Measurements from ENCODE around the gene MISP. TPM values are rescaled to one million over a fixed set of nuclear protein-coding genes. Genes with fewer than 3 reads are reported as not detected.

MISP gene
- total and polyA plus RNA-seq, 2 of the 13 experiments (the other 11 are each of a cell fraction or from before 2014, with no cell fraction given), result 0.67 to 1.3 TPM

DNA sequence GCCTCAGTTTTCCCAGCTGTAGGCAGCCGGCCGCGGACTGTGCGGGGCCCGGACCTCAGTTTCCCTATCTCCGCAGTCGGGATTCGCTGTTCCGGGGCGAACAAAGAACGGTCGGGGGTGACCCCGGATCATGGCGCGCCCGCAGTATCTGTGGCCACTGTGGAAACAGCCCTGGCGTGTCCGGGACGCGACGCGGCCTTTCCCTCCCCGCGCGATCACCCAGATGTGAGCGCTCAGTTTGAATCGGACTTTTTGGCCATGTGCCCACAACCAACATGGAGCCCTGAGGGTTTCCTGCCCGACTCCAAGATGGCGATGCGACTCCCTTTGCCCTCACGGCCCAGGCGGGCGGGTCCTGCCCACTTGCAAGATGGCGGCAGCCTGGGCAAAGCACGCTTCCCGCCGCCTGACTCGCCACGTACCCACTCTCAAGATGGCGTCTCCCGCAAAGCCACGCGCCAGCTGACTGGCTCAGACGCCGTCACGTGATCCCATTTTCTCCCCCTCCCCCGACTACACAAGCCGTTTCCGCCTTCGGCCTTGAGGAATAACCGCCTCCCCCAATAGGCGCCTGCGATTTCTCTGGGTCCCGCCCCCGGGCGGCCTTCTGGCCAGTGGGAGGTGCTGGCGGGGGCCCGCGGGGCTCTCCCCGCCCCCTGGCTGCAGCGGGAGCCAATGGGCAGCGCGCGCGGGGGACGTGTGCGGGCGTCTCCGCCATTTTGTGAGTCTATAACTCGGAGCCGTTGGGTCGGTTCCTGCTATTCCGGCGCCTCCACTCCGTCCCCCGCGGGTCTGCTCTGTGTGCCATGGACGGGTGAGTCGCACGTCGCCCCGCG lies 46.0 kb downstream of the MISP start, which contains the start of gene PTBP1 (continued):
- TF ChIP-seq, protein P1, sequence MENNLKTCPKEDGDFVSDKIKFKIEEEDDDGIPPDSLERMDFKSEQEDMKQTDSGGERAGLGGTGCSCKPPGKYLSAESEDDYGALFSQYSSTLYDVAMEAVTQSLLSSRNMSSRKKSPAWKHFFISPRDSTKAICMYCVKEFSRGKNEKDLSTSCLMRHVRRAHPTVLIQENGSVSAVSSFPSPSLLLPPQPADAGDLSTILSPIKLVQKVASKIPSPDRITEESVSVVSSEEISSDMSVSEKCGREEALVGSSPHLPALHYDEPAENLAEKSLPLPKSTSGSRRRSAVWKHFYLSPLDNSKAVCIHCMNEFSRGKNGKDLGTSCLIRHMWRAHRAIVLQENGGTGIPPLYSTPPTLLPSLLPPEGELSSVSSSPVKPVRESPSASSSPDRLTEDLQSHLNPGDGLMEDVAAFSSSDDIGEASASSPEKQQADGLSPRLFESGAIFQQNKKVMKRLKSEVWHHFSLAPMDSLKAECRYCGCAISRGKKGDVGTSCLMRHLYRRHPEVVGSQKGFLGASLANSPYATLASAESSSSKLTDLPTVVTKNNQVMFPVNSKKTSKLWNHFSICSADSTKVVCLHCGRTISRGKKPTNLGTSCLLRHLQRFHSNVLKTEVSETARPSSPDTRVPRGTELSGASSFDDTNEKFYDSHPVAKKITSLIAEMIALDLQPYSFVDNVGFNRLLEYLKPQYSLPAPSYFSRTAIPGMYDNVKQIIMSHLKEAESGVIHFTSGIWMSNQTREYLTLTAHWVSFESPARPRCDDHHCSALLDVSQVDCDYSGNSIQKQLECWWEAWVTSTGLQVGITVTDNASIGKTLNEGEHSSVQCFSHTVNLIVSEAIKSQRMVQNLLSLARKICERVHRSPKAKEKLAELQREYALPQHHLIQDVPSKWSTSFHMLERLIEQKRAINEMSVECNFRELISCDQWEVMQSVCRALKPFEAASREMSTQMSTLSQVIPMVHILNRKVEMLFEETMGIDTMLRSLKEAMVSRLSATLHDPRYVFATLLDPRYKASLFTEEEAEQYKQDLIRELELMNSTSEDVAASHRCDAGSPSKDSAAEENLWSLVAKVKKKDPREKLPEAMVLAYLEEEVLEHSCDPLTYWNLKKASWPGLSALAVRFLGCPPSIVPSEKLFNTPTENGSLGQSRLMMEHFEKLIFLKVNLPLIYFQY (CRISPR knock-in tag; IDR thresholded peaks at IDR 0.05; ENCODE audit: borderline replicate concordance), result peak; percentile 50; the same call in 1 of the 2 replicates
- TF ChIP-seq STAG1 (CRISPR knock-in tag; IDR thresholded peaks at IDR 0.05) (peak; percentile 4; the same call in 1 of the 2 replicates), CCDC6 (CRISPR knock-in tag; IDR thresholded peaks at IDR 0.05) (peak; percentile 78; the same call in 1 of the 2 replicates), HOXA5 (CRISPR knock-in tag; IDR thresholded peaks at IDR 0.05) (peak; percentile 61; the same call in 1 of the 2 replicates), POGK (CRISPR knock-in tag; conservative IDR thresholded peaks at IDR 0.05) (0 out of 2 replicates have a peak, but pooled peaks have one; percentile 31), ZNF879 (CRISPR knock-in tag; IDR thresholded peaks at IDR 0.05) (no peak), SOX13 (IDR thresholded peaks at IDR 0.05) (no peak), SOX13 (CRISPR knock-in tag; conservative IDR thresholded peaks at IDR 0.05 in 1 of 2, IDR thresholded peaks at IDR 0.05 in 1 of 2) (peak in 1 of 2 experiments; percentile 31; a peak in 1 of 4 replicates), SP5 (CRISPR knock-in tag; IDR thresholded peaks at IDR 0.05; ENCODE audit: borderline replicate concordance, low read depth) (peak; percentile 9; the same call in 1 of the 2 replicates), NKX3-1 (CRISPR knock-in tag; IDR thresholded peaks at IDR 0.05) (peak; percentile 42), TOPORS (CRISPR knock-in tag; IDR thresholded peaks at IDR 0.05) (peak; percentile 70; the same call in 1 of the 2 replicates), MTA3 (CRISPR knock-in tag; IDR thresholded peaks at IDR 0.05) (no peak), ARNTL (CRISPR knock-in tag; IDR thresholded peaks at IDR 0.05) (peak; percentile 98), RAD51 (IDR thresholded peaks at IDR 0.05; ENCODE audit: borderline replicate concordance) (peak; percentile 99)
- TF ChIP-seq, protein P2, sequence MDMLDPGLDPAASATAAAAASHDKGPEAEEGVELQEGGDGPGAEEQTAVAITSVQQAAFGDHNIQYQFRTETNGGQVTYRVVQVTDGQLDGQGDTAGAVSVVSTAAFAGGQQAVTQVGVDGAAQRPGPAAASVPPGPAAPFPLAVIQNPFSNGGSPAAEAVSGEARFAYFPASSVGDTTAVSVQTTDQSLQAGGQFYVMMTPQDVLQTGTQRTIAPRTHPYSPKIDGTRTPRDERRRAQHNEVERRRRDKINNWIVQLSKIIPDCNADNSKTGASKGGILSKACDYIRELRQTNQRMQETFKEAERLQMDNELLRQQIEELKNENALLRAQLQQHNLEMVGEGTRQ (IDR thresholded peaks at IDR 0.05; ENCODE audit: low read depth, low read length), result peak; percentile 98
- TF ChIP-seq, protein P2 (CRISPR knock-in tag; IDR thresholded peaks at IDR 0.05; ENCODE audit: borderline replicate concordance), result peak; percentile 98; the same call in 1 of the 2 replicates
- TF ChIP-seq, protein P3, sequence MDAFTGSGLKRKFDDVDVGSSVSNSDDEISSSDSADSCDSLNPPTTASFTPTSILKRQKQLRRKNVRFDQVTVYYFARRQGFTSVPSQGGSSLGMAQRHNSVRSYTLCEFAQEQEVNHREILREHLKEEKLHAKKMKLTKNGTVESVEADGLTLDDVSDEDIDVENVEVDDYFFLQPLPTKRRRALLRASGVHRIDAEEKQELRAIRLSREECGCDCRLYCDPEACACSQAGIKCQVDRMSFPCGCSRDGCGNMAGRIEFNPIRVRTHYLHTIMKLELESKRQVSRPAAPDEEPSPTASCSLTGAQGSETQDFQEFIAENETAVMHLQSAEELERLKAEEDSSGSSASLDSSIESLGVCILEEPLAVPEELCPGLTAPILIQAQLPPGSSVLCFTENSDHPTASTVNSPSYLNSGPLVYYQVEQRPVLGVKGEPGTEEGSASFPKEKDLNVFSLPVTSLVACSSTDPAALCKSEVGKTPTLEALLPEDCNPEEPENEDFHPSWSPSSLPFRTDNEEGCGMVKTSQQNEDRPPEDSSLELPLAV (CRISPR knock-in tag; conservative IDR thresholded peaks at IDR 0.05; ENCODE audit: low read depth), result no peak

Data from HepG2 (cell line).